Measurements from ENCODE around the gene CLEC3B. TPM values are rescaled to one million over a fixed set of nuclear protein-coding genes. Genes with fewer than 3 reads are reported as not detected.
"Not testable (repeated sequence)": the region's sequence is repeated elsewhere in the genome, so short reads cannot be mapped to it uniquely, and the experiment has no call there.

Gene CLEC3B, protein sequence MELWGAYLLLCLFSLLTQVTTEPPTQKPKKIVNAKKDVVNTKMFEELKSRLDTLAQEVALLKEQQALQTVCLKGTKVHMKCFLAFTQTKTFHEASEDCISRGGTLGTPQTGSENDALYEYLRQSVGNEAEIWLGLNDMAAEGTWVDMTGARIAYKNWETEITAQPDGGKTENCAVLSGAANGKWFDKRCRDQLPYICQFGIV
- 15.4 TPM for polyA plus RNA-seq (2013, experiment 1 of 2; ENCODE audit: insufficient read length)
- polyA plus RNA-seq (2013, experiment 2 of 2; ENCODE audit: insufficient read length) = 15.2 TPM

DNA sequence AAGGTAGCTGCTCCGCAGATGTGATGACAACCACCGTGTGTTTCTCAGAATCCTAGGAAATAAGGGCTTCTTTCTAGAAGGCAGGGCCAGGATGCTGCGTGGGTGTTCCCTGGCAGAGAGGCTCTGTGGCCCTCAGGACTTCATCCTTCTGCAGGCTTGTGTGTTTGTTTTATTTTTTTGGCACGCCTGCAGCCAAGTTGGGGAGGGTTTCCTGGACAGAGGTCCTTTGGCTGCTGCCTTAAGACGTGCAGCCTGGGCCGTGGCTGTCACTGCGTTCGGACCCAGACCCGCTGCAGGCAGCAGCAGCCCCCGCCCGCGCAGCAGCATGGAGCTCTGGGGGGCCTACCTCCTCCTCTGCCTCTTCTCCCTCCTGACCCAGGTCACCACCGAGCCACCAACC lies at the start of gene CLEC3B:
Gene CLEC3B (plus strand): TSS at position 266 of the 400 bp plus-strand sequence. CDS start 60 bp downstream, at position 326.
- DNase-seq = peak; percentile 80

GRCh38 chr3:44981220-44981619 lies 44.9 kb upstream of the CLEC3B start:
- peak; percentile 18 for DNase-seq

- DNase-seq = no peak
Measured at GRCh38 chr3:44981751-44982150, 44.4 kb upstream of the CLEC3B start.

- no peak for DNase-seq
Measured at GRCh38 chr3:44982817-44983216, 43.3 kb upstream of the CLEC3B start.

DNA sequence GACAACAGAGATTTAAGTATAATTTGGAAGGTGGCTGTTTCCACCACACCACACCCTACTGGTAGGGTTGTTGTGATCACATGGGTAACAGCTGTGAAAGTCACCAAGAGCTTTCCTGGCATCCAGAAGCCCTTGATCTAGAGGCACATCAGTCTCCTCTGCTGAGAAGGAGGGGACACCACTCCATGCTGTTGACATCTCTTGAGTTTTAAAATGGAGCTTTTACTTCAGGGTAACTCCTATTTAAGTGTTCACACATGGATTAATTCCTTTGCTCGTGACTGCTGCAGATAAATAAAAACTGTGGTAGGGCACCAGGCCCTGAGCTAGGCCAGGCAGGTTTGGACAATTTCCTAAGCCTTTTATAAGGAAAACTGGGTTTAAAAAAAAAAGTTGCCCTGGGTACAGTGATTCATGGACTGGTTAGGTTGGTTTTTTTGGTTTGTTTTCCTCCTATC lies 42.6 kb upstream of the CLEC3B start:
- DNase-seq = no peak

DNA sequence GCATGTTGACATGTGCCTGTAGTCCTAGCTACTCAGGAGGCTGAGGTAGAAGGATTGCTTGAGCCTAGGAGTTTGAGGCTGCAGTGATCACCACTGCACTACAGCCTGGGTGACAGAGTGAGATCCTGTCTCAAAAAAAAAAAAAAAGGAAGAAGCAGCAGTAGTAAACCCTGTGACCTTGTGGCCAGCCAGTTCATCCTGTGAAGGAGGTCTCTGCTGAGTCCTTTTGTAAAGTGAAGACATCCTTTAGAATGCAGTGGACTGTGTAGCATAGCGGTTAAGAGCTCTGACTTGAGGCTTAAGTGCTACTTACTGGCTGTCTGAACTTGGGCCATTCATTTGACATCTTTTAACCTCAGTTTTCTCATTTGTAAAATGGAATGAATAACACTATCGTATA lies 41.8 kb upstream of the CLEC3B start:
- no peak for DNase-seq

- not testable (repeated sequence) for DNase-seq
Measured at GRCh38 chr3:44986330-44986729, 39.8 kb upstream of the CLEC3B start.

- no peak for DNase-seq
Measured at GRCh38 chr3:44987332-44987731, 38.8 kb upstream of the CLEC3B start.

- DNase-seq = peak; percentile 7
Measured at GRCh38 chr3:44988073-44988472, 38.0 kb upstream of the CLEC3B start.

DNA sequence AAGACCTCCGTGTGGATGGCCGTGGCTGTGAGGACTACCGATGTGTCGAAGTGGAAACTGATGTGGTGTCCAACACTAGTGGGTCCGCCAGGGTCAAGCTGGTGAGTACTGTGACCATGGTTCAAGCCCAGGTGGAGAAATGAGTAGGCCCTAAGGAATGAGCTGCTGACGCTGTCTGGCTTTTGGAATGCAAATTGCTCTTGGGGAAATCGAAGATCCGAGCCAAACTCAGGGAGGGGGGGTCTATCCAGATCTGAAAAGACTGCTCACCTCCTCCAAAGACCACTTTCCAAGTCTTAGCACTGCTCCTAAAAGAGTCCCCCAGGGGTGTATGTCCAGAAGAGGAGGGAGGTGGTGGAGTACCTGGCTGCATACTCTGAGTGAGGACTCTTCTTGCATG lies 37.0 kb upstream of the CLEC3B start:
- DNase-seq = no peak

- no peak for DNase-seq
Measured at GRCh38 chr3:44989636-44990373, 36.3 kb upstream of the CLEC3B start.

DNA sequence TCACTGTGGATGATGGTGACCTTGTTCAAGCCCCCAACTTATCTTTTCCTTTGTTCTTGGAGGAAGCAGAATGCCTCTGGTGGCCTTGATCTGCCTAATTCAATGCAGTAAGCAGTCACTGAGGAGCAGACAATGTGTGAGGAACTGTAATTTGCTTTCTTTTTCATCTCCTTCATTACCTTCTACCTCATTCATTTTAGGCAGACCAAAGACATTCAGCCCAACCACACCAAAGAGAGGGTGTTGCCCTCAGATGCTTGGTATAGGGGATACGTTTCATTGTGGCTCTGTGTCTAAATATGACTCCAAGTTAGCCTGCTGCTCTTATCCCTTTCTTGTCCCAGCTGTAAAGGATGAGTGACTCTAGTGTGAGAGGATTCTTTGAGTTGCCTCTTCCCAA lies 34.8 kb upstream of the CLEC3B start:
- DNase-seq = no peak

GRCh38 chr3:44992555-44993470 lies 33.3 kb upstream of the CLEC3B start:
- peak; percentile 18 for DNase-seq

GRCh38 chr3:44993471-44994205 lies 32.5 kb upstream of the CLEC3B start:
- DNase-seq = peak; percentile 60

GRCh38 chr3:44995142-44995770 lies 30.8 kb upstream of the CLEC3B start:
- DNase-seq = peak; percentile 81

- DNase-seq = no peak
Measured at GRCh38 chr3:44996556-44996969, 29.5 kb upstream of the CLEC3B start.

GRCh38 chr3:44999782-45000181 lies 26.3 kb upstream of the CLEC3B start:
- DNase-seq = no peak

- no peak for DNase-seq
Measured at GRCh38 chr3:45000823-45001222, 25.3 kb upstream of the CLEC3B start.

DNA sequence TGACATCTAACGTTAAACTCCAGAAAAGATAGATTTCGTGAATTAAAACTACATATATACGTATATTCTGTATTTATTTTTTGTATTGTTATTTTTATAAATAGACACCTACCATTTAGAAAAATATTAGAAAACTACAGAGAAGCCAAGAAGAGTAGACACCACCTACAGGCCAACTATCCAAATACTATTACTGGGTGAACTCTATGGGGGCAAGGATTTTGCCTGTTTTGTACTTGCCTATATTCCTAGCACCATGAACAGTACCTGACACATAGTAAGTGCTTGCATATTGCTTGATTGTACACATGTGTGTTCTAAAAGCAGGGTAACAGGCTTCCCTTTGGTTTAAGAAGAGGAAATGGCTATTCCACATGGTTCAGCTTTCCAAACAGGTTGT lies 24.4 kb upstream of the CLEC3B start:
- DNase-seq = no peak

- DNase-seq = no peak
Measured at GRCh38 chr3:45002139-45002660, 23.9 kb upstream of the CLEC3B start.

DNA sequence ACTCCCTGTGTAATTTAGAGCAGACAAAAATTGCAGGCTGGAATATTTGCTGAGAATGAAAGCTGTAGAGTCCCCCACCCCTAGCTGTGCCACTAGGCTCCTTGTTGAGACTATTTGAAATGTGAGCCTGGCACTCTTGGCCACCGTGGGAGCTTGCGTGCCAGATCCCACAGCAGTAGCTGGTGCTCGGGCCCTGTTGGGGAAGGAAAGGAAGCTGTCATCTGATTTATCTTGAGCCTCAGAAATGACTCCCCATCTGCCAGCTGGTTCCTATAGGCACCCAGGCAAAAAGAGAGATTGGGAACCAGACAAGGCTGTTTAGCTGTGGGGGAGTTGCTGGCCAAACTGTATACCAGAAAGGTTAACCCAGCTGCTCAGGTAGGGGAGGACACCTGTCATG lies 23.4 kb upstream of the CLEC3B start:
- DNase-seq = no peak
